ENCODE measurements around the gene FBXO42.
"Not testable (repeated sequence)": the region's sequence is repeated elsewhere in the genome, so short reads cannot be mapped to it uniquely, and the experiment has no call there.

FBXO42 gene

GRCh38 chr1:16215882-16216753 lies 136.2 kb downstream of the FBXO42 start:
- peak; percentile 99 for DNase-seq

DNA sequence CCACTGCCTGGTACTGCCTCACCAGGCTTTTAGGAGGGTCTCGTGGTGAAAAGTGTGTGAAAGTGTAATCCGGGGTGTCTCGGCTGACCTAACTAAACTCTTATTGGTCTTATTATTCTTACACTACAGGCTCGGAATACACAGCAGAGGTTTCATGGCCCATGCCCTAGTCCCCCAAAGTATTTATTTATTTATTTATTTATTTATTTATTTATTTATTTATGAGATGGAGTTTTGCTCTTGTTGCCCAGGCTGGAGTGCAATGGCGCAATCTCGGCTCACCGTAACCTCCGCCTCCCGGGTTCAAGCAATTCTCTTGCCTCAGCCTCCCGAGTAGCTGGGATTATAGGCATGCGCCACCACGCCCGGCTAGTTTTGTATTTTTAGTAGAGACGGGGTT lies 137.0 kb downstream of the FBXO42 start:
- not testable (repeated sequence) for DNase-seq

DNA sequence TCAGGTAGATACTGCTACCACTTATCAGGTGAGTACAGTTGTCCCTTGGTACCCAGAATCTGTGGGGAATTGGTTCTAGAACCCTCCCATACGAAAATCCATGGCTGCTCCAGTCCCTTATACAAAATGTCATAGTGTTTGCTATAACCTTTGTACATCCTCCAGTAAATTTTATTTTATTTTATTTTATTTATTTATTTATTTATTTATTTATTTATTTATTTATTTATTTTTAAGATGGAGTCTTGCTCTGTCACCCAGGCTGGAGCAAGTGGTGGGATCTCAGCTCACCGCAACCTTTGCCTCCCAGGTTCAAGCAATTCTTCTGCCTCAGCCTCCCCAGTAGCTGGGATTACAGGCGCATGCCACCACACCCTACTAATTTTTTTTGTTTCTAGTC lies 138.7 kb downstream of the FBXO42 start:
- DNase-seq, result not testable (repeated sequence)

- DNase-seq, result no peak
Measured at GRCh38 chr1:16213013-16213412, 139.3 kb downstream of the FBXO42 start.

DNA sequence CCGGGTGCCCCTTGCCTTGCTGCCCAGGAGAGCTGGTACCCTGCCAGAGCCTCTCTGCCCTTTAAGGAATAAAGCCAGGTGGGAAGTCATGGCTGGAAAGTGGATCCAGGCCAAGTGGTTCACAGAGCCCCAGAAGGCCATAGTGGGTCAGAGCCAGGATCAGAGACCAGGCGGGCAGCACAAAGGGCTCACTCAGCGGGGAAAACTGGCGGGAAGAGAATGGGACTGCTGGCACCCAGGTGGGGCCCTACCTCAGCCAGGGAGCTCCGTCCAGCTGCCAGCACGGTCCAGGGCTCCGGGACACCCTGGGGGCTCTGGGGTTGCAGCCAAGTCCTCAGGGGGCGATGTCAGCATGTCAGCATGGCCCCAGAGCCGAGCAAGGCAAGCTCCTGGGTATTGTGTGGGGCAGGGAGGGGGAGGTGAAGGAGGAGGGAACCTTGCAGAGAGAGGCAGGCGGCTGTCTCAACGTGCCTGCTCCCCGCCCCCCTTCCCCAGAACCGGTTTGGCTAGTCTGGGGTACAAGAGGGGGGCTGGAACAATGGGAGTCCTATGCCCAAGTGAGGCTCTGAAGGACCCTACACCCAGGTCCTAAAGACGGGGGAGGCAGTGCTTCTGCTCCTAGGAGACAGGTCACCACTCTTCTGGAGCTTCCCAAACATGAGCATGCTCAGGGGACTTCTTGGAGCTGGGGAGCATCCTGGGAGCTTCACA lies 139.9 kb downstream of the FBXO42 start, which contains the start of gene ARHGEF19:
Gene ARHGEF19 (minus strand): TSS at position 402 of the 711 bp plus-strand sequence. CDS start 3,598 bp downstream, outside the sequence.
- no peak for DNase-seq

DNA sequence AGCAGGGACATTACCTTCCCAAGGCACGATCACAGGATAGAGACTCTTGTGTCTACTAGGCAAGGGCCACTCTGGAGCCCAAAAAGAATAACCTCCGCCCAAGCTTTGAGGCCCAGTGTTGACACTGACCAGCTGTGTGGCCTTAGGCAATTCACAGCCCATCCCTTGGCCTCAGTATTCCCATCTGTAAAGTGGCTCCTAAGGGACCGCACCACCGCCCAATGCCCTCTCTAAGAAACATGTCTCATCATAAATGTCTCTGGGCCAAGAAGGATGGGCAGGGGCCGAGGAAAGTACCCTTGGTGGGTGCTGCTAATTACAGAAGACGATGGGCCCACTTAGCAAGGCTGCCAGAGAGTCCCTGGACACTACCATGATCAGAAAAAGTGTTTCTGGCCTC lies 140.5 kb downstream of the FBXO42 start:
- DNase-seq, result no peak

- no peak for DNase-seq
Measured at GRCh38 chr1:16210581-16210980, 141.7 kb downstream of the FBXO42 start.

- no peak for DNase-seq
Measured at GRCh38 chr1:16209847-16210407, 142.4 kb downstream of the FBXO42 start.

- DNase-seq, result no peak
Measured at GRCh38 chr1:16209132-16209846, 143.0 kb downstream of the FBXO42 start.

DNA sequence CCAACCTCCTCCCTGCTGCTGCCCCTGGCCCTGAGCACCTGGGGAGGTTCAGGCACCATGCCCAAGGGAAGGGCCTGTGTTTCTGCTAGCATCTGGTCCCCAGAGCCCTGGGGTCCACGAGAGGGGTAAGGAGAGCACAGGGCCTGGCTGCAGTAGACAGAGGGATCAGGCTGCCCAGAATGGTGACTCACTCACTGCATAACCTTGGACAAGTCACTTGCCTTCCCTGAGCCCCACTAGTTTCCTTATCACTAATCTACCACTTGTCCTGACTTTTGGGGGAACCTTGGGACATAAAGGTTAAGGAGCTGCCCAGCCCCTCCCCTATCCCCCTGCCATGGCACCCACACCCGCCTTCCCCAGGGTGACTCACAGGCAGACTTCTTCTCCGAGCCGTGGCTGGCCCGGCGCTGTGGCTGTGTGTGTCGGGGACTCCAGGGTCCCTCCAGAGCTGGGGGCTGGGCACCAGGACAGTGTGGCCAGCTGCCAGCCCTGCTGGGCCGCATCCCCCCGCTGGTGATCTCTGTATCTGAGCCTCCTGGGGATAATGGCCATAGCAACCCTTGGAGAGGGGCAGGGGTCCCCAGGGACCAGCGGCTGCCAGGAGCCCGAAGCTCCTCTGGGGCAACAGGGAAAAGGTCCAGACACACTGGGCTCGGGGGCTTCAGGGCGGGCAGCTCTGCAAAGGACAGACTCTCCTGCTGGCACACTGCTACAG lies 143.9 kb downstream of the FBXO42 start:
- peak; percentile 73 for DNase-seq

GRCh38 chr1:16207318-16208269 lies 144.7 kb downstream of the FBXO42 start:
- DNase-seq, result no peak

DNA sequence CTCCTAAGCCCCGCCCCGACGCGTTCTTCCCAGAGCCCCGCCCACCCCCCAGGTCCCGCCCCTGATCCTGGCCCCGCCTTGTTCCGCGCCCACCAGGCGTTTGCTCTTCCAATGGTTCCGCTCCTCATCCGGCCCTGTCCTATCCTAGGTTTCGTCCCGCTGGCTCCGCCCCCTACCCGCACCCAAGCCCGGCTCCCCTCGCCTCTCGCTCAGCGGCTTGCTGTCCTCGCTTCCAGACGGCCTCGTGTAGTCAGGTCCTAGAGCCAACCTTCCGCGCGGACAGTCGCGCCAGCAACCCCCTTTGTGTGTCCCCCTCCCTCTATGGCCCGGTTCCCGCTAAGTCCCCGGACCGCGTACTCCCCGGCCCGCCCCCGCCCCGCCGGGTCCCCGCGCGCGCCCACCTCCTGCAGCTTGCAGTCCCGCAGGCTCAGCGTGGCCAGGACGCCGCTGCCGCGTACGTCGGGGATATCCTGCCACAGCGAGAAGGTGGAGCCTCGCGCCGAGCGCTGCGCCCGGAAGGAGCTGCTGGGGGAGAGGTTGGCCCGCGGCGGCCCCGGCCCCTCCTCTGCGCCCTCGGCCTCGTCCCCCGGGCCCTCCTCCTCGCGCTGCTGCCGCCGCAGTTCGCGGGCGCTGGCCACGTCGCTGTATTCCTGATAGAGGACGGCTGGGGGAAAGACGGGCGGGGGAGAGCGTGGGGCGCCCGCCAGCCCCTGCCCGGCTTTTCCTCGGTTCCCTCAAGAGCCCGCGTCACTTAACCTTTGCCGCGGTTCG lies 145.5 kb downstream of the FBXO42 start:
- DNase-seq, result peak; percentile 99

DNA sequence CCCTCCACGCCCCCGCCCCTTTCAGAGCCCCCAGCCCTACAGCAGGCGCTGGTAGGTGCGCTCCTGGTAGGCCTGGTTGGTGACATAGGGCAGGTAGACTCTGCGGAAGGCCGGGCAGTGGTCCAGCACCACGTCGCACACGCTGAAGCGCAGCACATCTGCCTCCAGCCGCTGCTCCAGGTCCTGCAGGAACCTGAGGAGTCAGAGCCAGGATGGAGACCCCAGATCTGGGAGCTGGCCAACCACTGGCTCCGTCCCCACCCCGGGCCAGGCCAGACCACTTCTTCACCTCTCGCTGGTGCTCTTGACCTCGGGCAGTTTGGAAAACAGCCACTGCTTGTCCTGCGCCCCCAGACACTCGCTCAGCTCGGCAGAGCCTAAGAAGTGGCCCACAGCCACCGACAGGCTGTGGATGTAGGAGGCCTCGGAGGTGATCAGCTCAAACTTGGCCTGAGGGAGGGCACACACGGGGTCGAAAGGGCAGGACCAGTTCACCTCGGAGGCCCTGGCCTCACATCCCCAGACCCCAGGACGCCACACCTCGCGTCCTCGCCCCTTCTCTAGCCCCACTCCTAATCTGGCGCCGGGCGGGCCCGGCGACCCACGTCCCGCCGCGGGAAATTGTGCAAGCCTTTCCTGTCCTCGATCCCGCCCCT lies 146.3 kb downstream of the FBXO42 start:
- no peak for DNase-seq

- DNase-seq, result no peak
Measured at GRCh38 chr1:16205334-16205671, 147.0 kb downstream of the FBXO42 start.

- DNase-seq, result peak; percentile 72
Measured at GRCh38 chr1:16204634-16205333, 147.5 kb downstream of the FBXO42 start.

DNA sequence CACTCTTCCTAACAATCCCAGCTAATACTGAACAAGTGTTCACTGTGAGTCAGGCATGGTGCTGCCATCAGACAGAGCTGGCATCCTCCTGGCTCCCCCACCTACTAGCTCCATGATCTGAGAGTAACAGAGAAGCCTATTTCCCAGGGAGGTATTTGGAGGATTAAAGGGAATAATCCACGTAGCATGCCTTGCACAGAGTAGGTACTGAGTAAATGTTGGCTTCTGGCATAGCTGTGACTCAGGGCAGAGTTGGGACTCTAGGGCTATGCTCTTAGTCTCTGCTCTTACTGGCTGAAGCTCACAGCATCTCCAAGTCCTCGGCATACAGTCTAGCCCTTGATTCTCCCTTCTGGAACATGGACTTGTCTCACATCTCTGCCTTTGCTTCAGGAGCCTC lies 148.1 kb downstream of the FBXO42 start:
- no peak for DNase-seq

- DNase-seq, result no peak
Measured at GRCh38 chr1:16203550-16203949, 148.7 kb downstream of the FBXO42 start.

- no peak for DNase-seq
Measured at GRCh38 chr1:16202281-16203210, 149.7 kb downstream of the FBXO42 start.
